GM18520 (cell line): Measurements from ENCODE around the gene ATAD3B.

ENCODE experiments used
- ATAC-seq: cut with Tn5 transposase; IDR thresholded peaks from one replicate; pipeline ENCODE4 v1.9.1; 2021; ENCODE audit not compliant: unreplicated experiment

The ATAD3B gene

DNA sequence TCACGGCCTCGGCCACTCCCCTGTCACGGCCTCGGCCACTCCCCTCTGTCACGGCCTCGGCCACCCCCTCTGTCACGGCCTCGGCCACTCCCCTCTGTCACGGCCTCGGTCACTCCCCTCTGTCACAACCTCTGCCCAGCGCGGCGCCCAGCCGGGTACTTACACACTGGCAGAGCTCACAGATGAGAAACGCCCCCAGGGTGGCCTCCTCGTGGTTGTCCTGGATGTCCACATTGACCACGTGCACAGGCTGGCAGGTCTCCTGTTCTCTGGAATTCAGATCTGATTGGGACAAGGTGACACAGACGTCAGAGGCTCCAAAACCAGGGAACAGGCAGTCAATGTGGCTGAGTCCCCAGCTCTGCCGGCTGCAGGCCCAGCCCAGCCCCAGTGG, 72.1 kb downstream of the ATAD3B start:
- no peak for ATAC-seq

DNA sequence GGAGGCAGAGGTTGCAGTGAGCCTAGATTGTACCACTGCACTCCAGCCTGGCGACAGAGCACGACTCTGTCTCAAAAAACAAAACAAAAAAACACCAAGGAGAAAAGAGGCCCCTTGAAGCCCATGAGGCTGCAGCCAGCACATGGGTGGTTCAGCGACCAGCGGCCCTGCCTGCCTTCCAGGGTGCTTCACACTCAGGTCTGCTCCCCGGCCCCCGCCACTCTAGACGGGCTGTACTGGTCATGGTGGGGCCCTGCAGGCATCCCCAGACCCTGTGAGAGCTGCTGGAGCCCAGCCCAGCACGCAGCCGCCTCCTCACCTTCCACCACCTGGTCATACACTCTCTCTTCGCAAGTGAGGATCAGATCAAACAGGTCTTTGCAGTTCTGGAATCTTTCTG, 73.0 kb downstream of the ATAD3B start:
- no peak for ATAC-seq
